Muscle of arm (tissue), 14 donors: ENCODE data around the gene MYO9B. TPM values are rescaled to one million over a fixed set of nuclear protein-coding genes. Genes with fewer than 3 reads are reported as not detected.
A peak's percentile ranks its signal among the peaks of the same experiment; 100 is the strongest.

Experiments
- DNase-seq: peaks from one replicate; pipeline ENCODE4 v3.0.0-alpha.2; 2013
- long read RNA-seq, 11 donors: transcript quantifications; one replicate each; lab custom pipeline, GENCODE V29; 2026
- polyA plus RNA-seq, 12 donors: library from polyadenylated mRNA; unstranded; fragments of 120-200 nt; gene quantifications; one replicate each; pipeline ENCODE4 v1.2.1, GENCODE V29; 2013; ENCODE audit not compliant: insufficient read length in 12 of 12

MYO9B gene
- 10 to 100 TPM in 11 of 12 donors, not detected in 1; 22.7 to 73.4 (median 32.1) TPM for polyA plus RNA-seq
- long read RNA-seq, donor 1, partial matches to known transcripts: 12 of 12 reads
- long read RNA-seq, donor 1, other reads (novel, unspliced or antisense): 0 of 12 reads
- long read RNA-seq, donor 2: 0 reads
- long read RNA-seq, donor 3: 0 reads
- long read RNA-seq, donor 4: 0 reads
- long read RNA-seq, donor 5: 0 reads
- long read RNA-seq, donor 6: 0 reads
- long read RNA-seq, donor 7: 0 reads
- long read RNA-seq, donor 8: 0 reads
- long read RNA-seq, donor 9: 0 reads
- long read RNA-seq, donor 10: 0 reads
- long read RNA-seq, donor 11, partial matches to known transcripts: 8 of 8 reads
- long read RNA-seq, donor 11, other reads (novel, unspliced or antisense): 0 of 8 reads

GRCh38 chr19:17075035-17075863, at the start of gene MYO9B, which contains the start of gene HAUS8:
Gene MYO9B (plus strand): TSS chr19:17075777. CDS start chr19:17101718, 25,941 bp downstream.
Gene HAUS8 (minus strand): TSS chr19:17075452. CDS start chr19:17075422, 30 bp downstream.
- DNase-seq: peak; percentile 99

GRCh38 chr19:17025991-17026658, 49.5 kb upstream of the MYO9B start:
- DNase-seq: no peak

GRCh38 chr19:17026706-17027534, 48.7 kb upstream of the MYO9B start, which contains the start of gene CPAMD8:
Gene CPAMD8 (minus strand): TSS chr19:17026810. CDS start chr19:17026642, 168 bp downstream.
- DNase-seq: no peak

GRCh38 chr19:17027535-17027975, 48.0 kb upstream of the MYO9B start:
- DNase-seq: no peak

GRCh38 chr19:17031741-17032140, 43.8 kb upstream of the MYO9B start:
- no peak for DNase-seq

GRCh38 chr19:17035842-17036424, 39.6 kb upstream of the MYO9B start:
- peak; percentile 22 for DNase-seq

GRCh38 chr19:17036640-17037039, 38.9 kb upstream of the MYO9B start:
- no peak for DNase-seq

- DNase-seq: no peak
Measured at GRCh38 chr19:17037184-17037583, 38.4 kb upstream of the MYO9B start.

GRCh38 chr19:17037966-17038500, 37.5 kb upstream of the MYO9B start:
- DNase-seq: no peak

- peak; percentile 38 for DNase-seq
Measured at GRCh38 chr19:17041976-17042375, 33.6 kb upstream of the MYO9B start.

- no peak for DNase-seq
Measured at GRCh38 chr19:17043744-17044143, 31.8 kb upstream of the MYO9B start.

GRCh38 chr19:17045907-17046502, 29.6 kb upstream of the MYO9B start:
- DNase-seq: no peak

- DNase-seq: no peak
Measured at GRCh38 chr19:17048885-17049453, 26.6 kb upstream of the MYO9B start.

GRCh38 chr19:17049711-17050280, 25.8 kb upstream of the MYO9B start:
- no peak for DNase-seq

GRCh38 chr19:17052439-17052838, 23.1 kb upstream of the MYO9B start:
- peak; percentile 40 for DNase-seq

GRCh38 chr19:17054746-17055145, 20.8 kb upstream of the MYO9B start:
- DNase-seq: no peak

- no peak for DNase-seq
Measured at GRCh38 chr19:17055636-17056035, 19.9 kb upstream of the MYO9B start.

GRCh38 chr19:17058236-17058635, 17.3 kb upstream of the MYO9B start:
- DNase-seq: no peak

GRCh38 chr19:17060802-17061201, 14.8 kb upstream of the MYO9B start:
- DNase-seq: no peak
